Heart right ventricle (tissue), 16 donors: Measurements from ENCODE around the gene CNOT4. TPM values are rescaled to one million over a fixed set of nuclear protein-coding genes. Genes with fewer than 3 reads are reported as not detected.

ENCODE experiments used
- ATAC-seq, 8 donors: fragments of 200-7000 bp; cut with Tn5 transposase; one replicate each; pipeline ENCODE4 v1.9.1; 2020; ENCODE audit warnings: mild to moderate bottlenecking in 8 of 8, moderate library complexity in 8 of 8, moderate number of reproducible peaks in 1 of 8
- DNase-seq, 2 donors: peaks; one replicate each; pipeline ENCODE4 v3.0.0-alpha.2; 2020
- H3K27ac ChIP-seq, 10 donors: fragments of 200-600 bp; sonication (generic) in 2 of 10; one replicate each; pipeline versions ENCODE4 v1.5.0 to v1.8.0; 2020 to 2022; ENCODE audit warnings: mild to moderate bottlenecking in 3 of 10
- H3K27me3 ChIP-seq, 7 donors: fragments of 200-600 bp; one replicate each; pipeline ENCODE4 v1.8.0; 2021 to 2022; ENCODE audit warnings: mild to moderate bottlenecking in 2 of 7
- H3K36me3 ChIP-seq, 9 donors: fragments of 200-600 bp; sonication (generic) in 1 of 9; one replicate each; pipeline versions ENCODE4 v1.5.0 to v1.8.0; 2020 to 2022; ENCODE audit warnings: mild to moderate bottlenecking in 2 of 9
- H3K4me1 ChIP-seq, 9 donors: fragments of 200-600 bp; sonication (generic) in 1 of 9; one replicate each; pipeline versions ENCODE4 v1.5.0 to v1.8.0; 2020 to 2022; ENCODE audit warnings: mild to moderate bottlenecking in 4 of 9
- H3K4me3 ChIP-seq, 10 donors: fragments of 200-600 bp; sonication (generic) in 2 of 10; one replicate each; pipeline versions ENCODE4 v1.5.0 to v1.8.0; 2020 to 2022; ENCODE audit warnings: mild to moderate bottlenecking in 7 of 10, moderate library complexity in 2 of 10
- H3K9me3 ChIP-seq, 11 donors: fragments of 200-600 bp in 10 of 11; sonication (generic) in 2 of 11; one replicate each; pipeline versions ENCODE4 v1.5.0 to v1.8.0; 2013 to 2022; ENCODE audit warnings: mild to moderate bottlenecking in 2 of 11, control low read depth in 1 of 11, moderate library complexity in 1 of 11
- WGBS, 2 donors: extraction: QIAGEN DNeasy Blood & Tissue Kit; methylation state at CpG; one replicate each; pipeline ENCODE4 v1.1.7; 2013; ENCODE audit warnings: inconsistent platforms in 1 of 2; 5-methylcytosine and 5-hydroxymethylcytosine counted together
- intact Hi-C, 10 donors: fragments of 100-400 bp; cut with DNase I; formaldehyde crosslinking; loops; one replicate each; pipeline versions ENCODE4 v1.11.1 to v1.14.2; 2022
- polyA plus RNA-seq, 2 donors: library from polyadenylated mRNA; stranded (reverse); fragments of 200-250 nt; gene quantifications; one replicate each; pipeline ENCODE4 v1.2.3, GENCODE V29; 2013
- total RNA-seq, 10 donors: library from RNA; stranded (reverse); fragmentation: NEBNext Ultra II Directional in 3 of 10; extraction: Animal tissue kit (Norgen Biotek cat#: 25700) in 3 of 10; gene quantifications; one replicate each; pipeline versions ENCODE4 v1.2.1 to v1.2.4, GENCODE V29; 2021 to 2023
- TF ChIP-seq, protein P1 (sequence below), 9 donors: fragments of 200-600 bp; sonication (generic) in 2 of 9; IDR thresholded peaks; one replicate each; pipeline versions ENCODE4 v1.5.0 to v1.8.0; 2021 to 2022; ENCODE audit warnings: antibody characterized with exemption in 9 of 9, mild to moderate bottlenecking in 5 of 9, moderate library complexity in 1 of 9
- donor health status: Arrhythmogenic right ventricular cardiomyopathy.
- donor health status: ischemic (EF 13 %, LVEDD 7.1; RV severe dilation, severe dysfunction).
- donor health status: healthy with polysubstance abuse.
- donor health status: DM: no; HTN: yes; CAD: no.
- donor health status: DM: no; HTN: no; CAD: no.
- donor health status: ischemic (EF 25% LVEDD 6.9; RV normal size, moderate dysfunction).
- donor health status: ischemic (EF 25% LVEDD 5.7; RV mildly dilated, moderate dysfunction).
- donor health status: healthy.
- donor health status: DM: yes; HTN: yes; CAD: no.
- donor health status: Ischemic cardiomyopathy.
- donor health status: ischemic (EF 35%, LVEDD 5.7; RV mildly dilated, moderate dysfunction).
- donor health status: nonischemic (EF 11% LVEDD 7.7; RV severe dilation, severe dysfunction).
- donor health status: DM: yes; HTN: yes; CAD: no.
- donor health status: PGD.
- donor health status: ischemic (EF 29% LVEDD 5.4; RV normal size, mild dysfunction).
- donor health status: nonischemic (EF 23%, LVEDD 6.1; RV moderate dilation, normal function).

CNOT4 gene
- total and polyA plus RNA-seq, 12 donors, result 5.2 to 31.7 (median 27.0) TPM

DNA sequence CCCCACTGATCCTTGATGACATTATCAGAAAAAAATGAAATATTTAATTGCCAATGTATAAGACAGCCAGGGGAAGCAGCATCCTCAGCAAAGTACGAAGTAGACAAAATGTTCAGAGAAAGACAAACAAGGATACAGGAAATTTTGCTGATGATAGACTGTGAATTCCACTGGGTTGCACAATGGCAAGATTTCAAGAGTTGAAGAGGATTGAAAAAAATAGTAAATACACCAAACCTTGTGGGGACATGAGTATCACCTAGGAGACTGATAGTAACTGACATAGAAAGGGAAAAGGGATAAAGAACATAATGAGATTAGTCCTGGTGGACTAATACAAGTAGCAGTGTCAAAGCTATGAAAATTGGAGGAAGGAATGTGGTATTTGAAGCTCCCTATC lies 16.5 kb downstream of the CNOT4 start:
- Histone ChIP-seq H3K9me3 (no peaks in the 10 kb centered on the region), H3K4me1 (peaks cover 0 to 46% (median 20%) of the 10 kb centered on the region in 9 donors), H3K27me3 (no peaks in the 10 kb centered on the region), H3K27ac (no peak overlapping the region), H3K4me3 (no peak overlapping the region), H3K36me3 (no peaks in the 10 kb centered on the region)
- 73 to 76% methylated on average over 1 of the region's 1 CpG for WGBS, 2 donors
- intact Hi-C loops, result no loop called here
- ATAC-seq, result peak in 1 of 8 donors; percentile 15
- TF ChIP-seq, protein P1, sequence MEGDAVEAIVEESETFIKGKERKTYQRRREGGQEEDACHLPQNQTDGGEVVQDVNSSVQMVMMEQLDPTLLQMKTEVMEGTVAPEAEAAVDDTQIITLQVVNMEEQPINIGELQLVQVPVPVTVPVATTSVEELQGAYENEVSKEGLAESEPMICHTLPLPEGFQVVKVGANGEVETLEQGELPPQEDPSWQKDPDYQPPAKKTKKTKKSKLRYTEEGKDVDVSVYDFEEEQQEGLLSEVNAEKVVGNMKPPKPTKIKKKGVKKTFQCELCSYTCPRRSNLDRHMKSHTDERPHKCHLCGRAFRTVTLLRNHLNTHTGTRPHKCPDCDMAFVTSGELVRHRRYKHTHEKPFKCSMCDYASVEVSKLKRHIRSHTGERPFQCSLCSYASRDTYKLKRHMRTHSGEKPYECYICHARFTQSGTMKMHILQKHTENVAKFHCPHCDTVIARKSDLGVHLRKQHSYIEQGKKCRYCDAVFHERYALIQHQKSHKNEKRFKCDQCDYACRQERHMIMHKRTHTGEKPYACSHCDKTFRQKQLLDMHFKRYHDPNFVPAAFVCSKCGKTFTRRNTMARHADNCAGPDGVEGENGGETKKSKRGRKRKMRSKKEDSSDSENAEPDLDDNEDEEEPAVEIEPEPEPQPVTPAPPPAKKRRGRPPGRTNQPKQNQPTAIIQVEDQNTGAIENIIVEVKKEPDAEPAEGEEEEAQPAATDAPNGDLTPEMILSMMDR (IDR thresholded peaks at IDR 0.05), result no peak
- no peak for DNase-seq

DNA sequence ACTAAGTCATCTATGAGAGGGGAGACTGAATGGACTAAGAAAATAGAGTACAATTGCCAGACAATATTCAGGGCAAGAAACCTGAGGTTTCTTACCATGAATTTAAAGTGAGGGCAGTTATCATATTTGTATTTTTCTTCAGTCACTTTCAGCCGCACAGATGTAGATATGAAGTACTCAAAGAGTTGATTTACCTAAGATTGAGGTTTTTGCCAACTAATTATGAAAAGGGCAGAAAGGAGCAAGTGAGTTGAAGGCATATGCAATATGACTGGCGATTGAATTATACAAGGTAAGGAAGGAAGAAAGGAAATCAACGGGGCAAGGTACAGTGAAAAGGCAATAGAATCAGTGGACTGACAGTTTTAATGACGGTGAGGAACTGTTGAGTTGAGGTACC lies 17.8 kb downstream of the CNOT4 start:
- Histone ChIP-seq H3K4me1 (peaks cover 0 to 34% (median 17%) of the 10 kb centered on the region in 9 donors), H3K36me3 (no peaks in the 10 kb centered on the region), H3K27ac (no peak overlapping the region), H3K4me3 (no peak overlapping the region), H3K27me3 (no peaks in the 10 kb centered on the region), H3K9me3 (no peaks in the 10 kb centered on the region)
- intact Hi-C loops, result no loop called here
- ATAC-seq (no peak), DNase-seq (no peak)
- WGBS, 2 donors, result 96 to 98% methylated on average over 4 of the region's 4 CpGs
- TF ChIP-seq, protein P1 (IDR thresholded peaks at IDR 0.05), result no peak

DNA sequence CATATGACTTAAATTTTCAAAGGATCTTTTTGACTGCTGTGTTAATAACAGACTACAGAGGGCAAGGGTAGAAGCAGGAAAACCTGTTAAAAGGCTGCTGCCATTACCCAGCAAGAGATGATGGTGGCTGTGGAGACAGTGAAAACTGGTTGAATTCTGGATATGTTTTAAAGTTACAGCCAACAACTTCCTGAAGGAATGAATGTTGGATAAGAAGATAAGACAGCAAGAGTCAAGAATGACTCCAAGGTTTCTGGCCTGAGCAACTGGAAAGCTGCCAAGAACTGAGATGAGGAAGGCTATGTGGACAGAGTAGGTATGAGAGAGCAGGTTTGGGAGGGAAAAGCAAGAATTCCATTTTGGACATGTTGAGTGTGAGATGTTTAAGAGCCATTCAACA lies 19.1 kb downstream of the CNOT4 start:
- peaks cover 0 to 27% (median 10%) of the 10 kb centered on the region in 9 donors for H3K4me1 ChIP-seq
- intact Hi-C loops, result no loop called here
- ATAC-seq, result no peak
- H3K36me3 ChIP-seq, result no peaks in the 10 kb centered on the region
- TF ChIP-seq, protein P1 (IDR thresholded peaks at IDR 0.05), result no peak
- no peaks in the 10 kb centered on the region for H3K9me3 ChIP-seq
- no peak overlapping the region for H3K27ac ChIP-seq
- no peak overlapping the region for H3K4me3 ChIP-seq
- no peaks in the 10 kb centered on the region for H3K27me3 ChIP-seq
- DNase-seq, result no peak

DNA sequence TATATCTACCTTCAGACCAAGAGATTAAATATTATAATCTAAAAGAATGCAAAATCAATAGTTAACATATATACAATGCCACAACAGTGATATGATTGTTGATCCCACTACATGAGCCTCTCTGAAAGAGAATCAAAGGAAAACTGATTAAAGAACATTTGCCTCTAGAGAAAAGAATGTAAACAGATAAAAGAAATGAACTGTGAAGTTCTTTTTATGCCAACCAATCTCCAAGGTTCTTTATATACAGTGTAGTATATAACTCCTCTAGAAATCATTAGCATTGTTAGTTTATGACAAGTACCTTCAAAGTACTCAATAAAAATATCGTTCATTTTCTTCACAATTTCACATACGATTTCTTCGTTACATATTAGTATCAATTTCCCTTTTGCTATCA lies 20.1 kb downstream of the CNOT4 start:
- intact Hi-C loops, result loop anchor here in 1 of 10 donors (5.0 kb wide), 1 partner anchor 253 kb away; no protein-coding TSS in a partner anchor
- no peak overlapping the region for H3K27ac ChIP-seq
- H3K9me3 ChIP-seq, result no peaks in the 10 kb centered on the region
- H3K27me3 ChIP-seq, result no peaks in the 10 kb centered on the region
- 97 to 98% methylated on average over 3 of the region's 3 CpGs for WGBS, 2 donors
- no peaks in the 10 kb centered on the region for H3K36me3 ChIP-seq
- TF ChIP-seq, protein P1 (IDR thresholded peaks at IDR 0.05), result no peak
- no peak for DNase-seq
- H3K4me1 ChIP-seq, result peaks cover 0 to 27% (median 10%) of the 10 kb centered on the region in 9 donors
- H3K4me3 ChIP-seq, result no peak overlapping the region
- ATAC-seq, result no peak
